Measurements from ENCODE around the gene GPR15. TPM values are rescaled to one million over a fixed set of nuclear protein-coding genes. Genes with fewer than 3 reads are reported as not detected.
"Not testable (repeated sequence)": the region's sequence is repeated elsewhere in the genome, so short reads cannot be mapped to it uniquely, and the experiment has no call there.

The GPR15 gene
- total RNA-seq, 1 experiment from 2014 or later, result not detected

DNA sequence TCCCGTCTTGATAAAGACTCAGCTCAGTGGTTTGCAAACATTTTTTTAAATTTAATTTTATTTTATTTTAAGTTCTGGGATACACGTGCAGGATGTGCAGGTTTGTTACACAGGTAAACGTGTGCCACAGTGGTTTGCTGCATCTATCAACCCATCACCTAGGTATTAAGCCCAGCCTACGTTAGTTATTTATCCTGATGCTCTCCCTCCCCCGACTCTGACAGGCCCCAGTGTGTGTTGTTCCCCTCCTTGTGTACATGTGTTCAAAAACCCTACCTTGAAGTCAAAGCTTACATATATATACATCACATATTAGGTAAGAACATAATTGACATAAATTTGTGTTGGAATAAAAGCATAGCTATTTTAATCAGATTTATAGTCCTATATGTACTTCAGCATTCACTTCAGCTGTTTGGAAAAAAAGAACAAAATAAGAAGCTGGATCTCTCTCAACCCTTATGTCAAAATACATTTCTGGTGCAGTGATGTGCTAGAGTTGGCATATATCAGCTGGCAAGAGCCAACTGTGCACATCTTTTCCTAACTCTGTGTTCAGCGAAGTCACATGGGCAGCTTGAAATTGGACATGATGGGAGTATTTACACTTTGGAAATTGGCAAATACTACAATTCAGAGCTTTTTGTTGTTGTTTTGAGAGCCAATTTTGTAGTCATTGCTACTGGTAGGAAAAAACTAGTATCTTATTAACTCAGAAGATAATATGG, 26.5 kb downstream of the GPR15 start (continued):
- no peak for TF ChIP-seq TCF7 (CRISPR knock-in tag; IDR thresholded peaks at IDR 0.05; ENCODE audit: low read depth)
- TF ChIP-seq ZNF671 (CRISPR knock-in tag; IDR thresholded peaks at IDR 0.05), result no peak
- TF ChIP-seq ZNF121 (CRISPR knock-in tag; IDR thresholded peaks at IDR 0.05), result no peak
- TF ChIP-seq FOXP1 (CRISPR knock-in tag; IDR thresholded peaks at IDR 0.05; ENCODE audit: borderline replicate concordance), result no peak

DNA sequence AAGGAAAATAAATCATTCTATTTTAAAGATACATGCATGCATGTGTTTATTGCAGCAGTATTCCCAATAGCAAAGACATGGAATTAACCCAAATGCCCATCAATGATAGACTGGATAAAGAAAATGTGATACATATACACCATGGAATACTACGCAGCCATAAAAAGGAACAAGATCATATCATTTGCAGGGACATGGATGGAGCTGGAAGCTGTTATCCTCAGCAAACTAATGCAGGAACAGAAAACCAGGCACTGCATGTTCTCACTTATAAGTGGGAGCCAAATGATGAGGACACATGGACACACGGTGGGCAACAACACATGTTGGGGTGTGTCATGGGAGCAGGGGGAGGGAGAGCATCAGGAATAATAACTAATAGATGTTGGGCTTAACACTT, 28.0 kb downstream of the GPR15 start:
- H3K27me3 Mint-ChIP-seq (ENCODE audit: low read depth); DNase-seq (ENCODE audit: low spot score); H3K4me1 Mint-ChIP-seq; H3K36me3 Mint-ChIP-seq; ATAC-seq; POLR2A ChIA-PET; H3K9me3 Mint-ChIP-seq; CTCF ChIA-PET; H3K4me3 Mint-ChIP-seq; H3K27ac Mint-ChIP-seq: not testable (repeated sequence)

GRCh38 chr3:98560911-98561310, 29.1 kb downstream of the GPR15 start:
- ATAC-seq (no peak), DNase-seq (ENCODE audit: low spot score) (no peak)
- no peak overlapping the region for H3K27ac Mint-ChIP-seq
- H3K36me3 Mint-ChIP-seq, result no peaks in the 10 kb centered on the region
- no peaks in the 10 kb centered on the region for H3K27me3 Mint-ChIP-seq (ENCODE audit: low read depth)
- TF ChIP-seq RORB (CRISPR knock-in tag; IDR thresholded peaks at IDR 0.05) (no peak), NFYB (CRISPR knock-in tag; conservative IDR thresholded peaks at IDR 0.05; ENCODE audit: low read depth) (no peak), NFATC4 (CRISPR knock-in tag; IDR thresholded peaks at IDR 0.05) (no peak), AR (CRISPR knock-in tag; IDR thresholded peaks at IDR 0.05) (no peak), PRRX2 (CRISPR knock-in tag; IDR thresholded peaks at IDR 0.05) (no peak), ZNF232 (CRISPR knock-in tag; IDR thresholded peaks at IDR 0.05) (no peak), IRF1 (CRISPR knock-in tag; IDR thresholded peaks at IDR 0.05) (no peak), CREB1 (CRISPR knock-in tag; IDR thresholded peaks at IDR 0.05) (no peak), RELA (CRISPR knock-in tag; IDR thresholded peaks at IDR 0.05; ENCODE audit: borderline replicate concordance) (no peak), ZNF532 (CRISPR knock-in tag; IDR thresholded peaks at IDR 0.05; ENCODE audit: borderline replicate concordance) (no peak), MYBL2 (CRISPR knock-in tag; IDR thresholded peaks at IDR 0.05) (no peak), TEAD4 (CRISPR knock-in tag; IDR thresholded peaks at IDR 0.05) (no peak), KAT7 (CRISPR knock-in tag; IDR thresholded peaks at IDR 0.05; ENCODE audit: borderline replicate concordance) (no peak), ZNF671 (CRISPR knock-in tag; IDR thresholded peaks at IDR 0.05) (no peak), ZNF219 (CRISPR knock-in tag; IDR thresholded peaks at IDR 0.05; ENCODE audit: borderline replicate concordance) (no peak), CDX4 (CRISPR knock-in tag; IDR thresholded peaks at IDR 0.05; ENCODE audit: borderline replicate concordance) (no peak)
- TF ChIP-seq, protein P1, sequence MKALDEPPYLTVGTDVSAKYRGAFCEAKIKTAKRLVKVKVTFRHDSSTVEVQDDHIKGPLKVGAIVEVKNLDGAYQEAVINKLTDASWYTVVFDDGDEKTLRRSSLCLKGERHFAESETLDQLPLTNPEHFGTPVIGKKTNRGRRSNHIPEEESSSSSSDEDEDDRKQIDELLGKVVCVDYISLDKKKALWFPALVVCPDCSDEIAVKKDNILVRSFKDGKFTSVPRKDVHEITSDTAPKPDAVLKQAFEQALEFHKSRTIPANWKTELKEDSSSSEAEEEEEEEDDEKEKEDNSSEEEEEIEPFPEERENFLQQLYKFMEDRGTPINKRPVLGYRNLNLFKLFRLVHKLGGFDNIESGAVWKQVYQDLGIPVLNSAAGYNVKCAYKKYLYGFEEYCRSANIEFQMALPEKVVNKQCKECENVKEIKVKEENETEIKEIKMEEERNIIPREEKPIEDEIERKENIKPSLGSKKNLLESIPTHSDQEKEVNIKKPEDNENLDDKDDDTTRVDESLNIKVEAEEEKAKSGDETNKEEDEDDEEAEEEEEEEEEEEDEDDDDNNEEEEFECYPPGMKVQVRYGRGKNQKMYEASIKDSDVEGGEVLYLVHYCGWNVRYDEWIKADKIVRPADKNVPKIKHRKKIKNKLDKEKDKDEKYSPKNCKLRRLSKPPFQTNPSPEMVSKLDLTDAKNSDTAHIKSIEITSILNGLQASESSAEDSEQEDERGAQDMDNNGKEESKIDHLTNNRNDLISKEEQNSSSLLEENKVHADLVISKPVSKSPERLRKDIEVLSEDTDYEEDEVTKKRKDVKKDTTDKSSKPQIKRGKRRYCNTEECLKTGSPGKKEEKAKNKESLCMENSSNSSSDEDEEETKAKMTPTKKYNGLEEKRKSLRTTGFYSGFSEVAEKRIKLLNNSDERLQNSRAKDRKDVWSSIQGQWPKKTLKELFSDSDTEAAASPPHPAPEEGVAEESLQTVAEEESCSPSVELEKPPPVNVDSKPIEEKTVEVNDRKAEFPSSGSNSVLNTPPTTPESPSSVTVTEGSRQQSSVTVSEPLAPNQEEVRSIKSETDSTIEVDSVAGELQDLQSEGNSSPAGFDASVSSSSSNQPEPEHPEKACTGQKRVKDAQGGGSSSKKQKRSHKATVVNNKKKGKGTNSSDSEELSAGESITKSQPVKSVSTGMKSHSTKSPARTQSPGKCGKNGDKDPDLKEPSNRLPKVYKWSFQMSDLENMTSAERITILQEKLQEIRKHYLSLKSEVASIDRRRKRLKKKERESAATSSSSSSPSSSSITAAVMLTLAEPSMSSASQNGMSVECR (CRISPR knock-in tag; IDR thresholded peaks at IDR 0.05; ENCODE audit: borderline replicate concordance), result no peak
- H3K4me1 Mint-ChIP-seq, result no peaks in the 10 kb centered on the region
- no peaks in the 10 kb centered on the region; the same call in 1 of the 2 replicates for H3K9me3 Mint-ChIP-seq
- no peak overlapping the region for H3K4me3 Mint-ChIP-seq
- CTCF ChIA-PET, result no interaction called here
- POLR2A ChIA-PET, result no interaction called here

Data from WTC11 (cell line).